WTC11 (cell line): ENCODE results near the gene ZNF362. TPM values are rescaled to one million over a fixed set of nuclear protein-coding genes. Genes with fewer than 3 reads are reported as not detected.

Experiments
- ATAC-seq: fragments of 200-7000 bp; cut with Tn5 transposase; 2 replicates; pipeline ENCODE4 v1.10.0; 2021; ENCODE audit warnings: mild to moderate bottlenecking, moderate library complexity
- CTCF ChIA-PET: fragments of 300-600 bp; sonication (Branson Sonifier 250); formaldehyde crosslinking; loops from one replicate; lab custom pipeline; 2021; ENCODE audit warnings: antibody characterized with exemption; lab: Charles Lee
- POLR2A ChIA-PET: fragments of 350-600 bp; sonication (Branson Sonifier 250); formaldehyde crosslinking; loops from one replicate; lab custom pipeline; 2021; ENCODE audit warnings: antibody characterized with exemption; lab: Charles Lee
- DNase-seq: peaks from one replicate; pipeline ENCODE4 v3.0.0; 2021; ENCODE audit warnings: low spot score
- H3K27ac Mint-ChIP-seq: 2 replicates; pipeline ENCODE4 v1.8.0; 2021; ENCODE audit warnings: mixed read lengths
- H3K27me3 Mint-ChIP-seq: 2 replicates; pipeline ENCODE4 v1.8.0; 2021; ENCODE audit warnings: low read depth, mild to moderate bottlenecking, moderate library complexity, mixed read lengths
- H3K36me3 Mint-ChIP-seq: 2 replicates; pipeline ENCODE4 v1.8.0; 2021; ENCODE audit warnings: mixed read lengths
- H3K4me1 Mint-ChIP-seq: 2 replicates; pipeline ENCODE4 v1.8.0; 2022; ENCODE audit warnings: mixed read lengths
- H3K4me3 Mint-ChIP-seq: 2 replicates; pipeline ENCODE4 v1.8.0; 2021; ENCODE audit warnings: mild to moderate bottlenecking, moderate library complexity, mixed read lengths
- H3K9me3 Mint-ChIP-seq: 2 replicates; pipeline ENCODE4 v1.8.0; 2021; ENCODE audit warnings: mixed read lengths
- CBFB ChIP-seq: sonication (generic); formaldehyde crosslinking; IDR thresholded peaks from 2 replicates; pipeline ENCODE4 v1.8.1; 2022; ENCODE audit warnings: mild to moderate bottlenecking, low read depth, missing genetic modification reagents
- EMX1 ChIP-seq: fragments of 250-450 bp; sonication (Bioruptor Pico); IDR thresholded peaks from 2 replicates; pipeline ENCODE4 v1.8.0; 2021; ENCODE audit warnings: mild to moderate bottlenecking
- FOXJ3 ChIP-seq: sonication (generic); formaldehyde crosslinking; IDR thresholded peaks from 2 replicates; pipeline ENCODE4 v1.9.0; 2021; ENCODE audit warnings: missing genetic modification reagents, mild to moderate bottlenecking, borderline replicate concordance
- JAZF1 ChIP-seq: fragments of 250-450 bp; sonication (Bioruptor Pico); IDR thresholded peaks from 2 replicates; pipeline ENCODE4 v1.9.0; 2021; ENCODE audit warnings: moderate library complexity, mild to moderate bottlenecking, inconsistent platforms
- NFYB ChIP-seq: sonication (generic); formaldehyde crosslinking; conservative IDR thresholded peaks from 2 replicates; pipeline ENCODE4 v1.8.0; 2022; ENCODE audit warnings: low read depth, missing genetic modification reagents
- PRDM15 ChIP-seq: sonication (generic); formaldehyde crosslinking; IDR thresholded peaks from 2 replicates; pipeline ENCODE4 v1.8.0; 2022; ENCODE audit warnings: missing genetic modification reagents
- SP1 ChIP-seq: sonication (generic); formaldehyde crosslinking; conservative IDR thresholded peaks from 2 replicates; pipeline ENCODE4 v1.8.1; 2022; ENCODE audit warnings: missing genetic modification reagents
- TCF7 ChIP-seq: sonication (generic); formaldehyde crosslinking; IDR thresholded peaks from 2 replicates; pipeline ENCODE4 v1.8.0; 2022; ENCODE audit warnings: mild to moderate bottlenecking, low read depth, missing genetic modification reagents, moderate library complexity
- USF1 ChIP-seq: sonication (generic); formaldehyde crosslinking; IDR thresholded peaks from 2 replicates; pipeline ENCODE4 v1.8.0; 2022; ENCODE audit warnings: mild to moderate bottlenecking, missing genetic modification reagents
- ZNF512 ChIP-seq: sonication (generic); formaldehyde crosslinking; IDR thresholded peaks from 2 replicates; pipeline ENCODE4 v1.8.1; 2022; ENCODE audit warnings: missing genetic modification reagents, borderline replicate concordance
- ZNF671 ChIP-seq: fragments of 250-450 bp; sonication (Bioruptor Pico); IDR thresholded peaks from 2 replicates; pipeline ENCODE4 v1.8.0; 2021; ENCODE audit warnings: mild to moderate bottlenecking
- ZSCAN18 ChIP-seq: fragments of 250-450 bp; sonication (Bioruptor Pico); IDR thresholded peaks from 2 replicates; pipeline ENCODE4 v2.1.2; 2022; ENCODE audit warnings: mild to moderate bottlenecking, moderate library complexity
- total RNA-seq: library from RNA; stranded (reverse); gene quantifications from 3 replicates; pipeline ENCODE4 v1.2.3, GENCODE V29; 2021
- TF ChIP-seq, protein P1 (sequence below): fragments of 250-450 bp; sonication (Bioruptor Pico); IDR thresholded peaks from 2 replicates; pipeline ENCODE4 v1.9.0; 2021; ENCODE audit warnings: mild to moderate bottlenecking, borderline replicate concordance
- TF ChIP-seq, protein P2 (sequence below): fragments of 250-450 bp; sonication (Bioruptor Pico); IDR thresholded peaks from 2 replicates; pipeline ENCODE4 v1.9.0; 2021; ENCODE audit warnings: moderate library complexity, mild to moderate bottlenecking, inconsistent platforms, borderline replicate concordance
- TF ChIP-seq, protein P3 (sequence below): sonication (generic); formaldehyde crosslinking; IDR thresholded peaks from 2 replicates; pipeline ENCODE4 v1.8.1; 2022; ENCODE audit warnings: low read depth, missing genetic modification reagents, borderline replicate concordance
- TF ChIP-seq, protein P4 (sequence below): sonication (generic); formaldehyde crosslinking; IDR thresholded peaks from 2 replicates; pipeline ENCODE4 v1.8.0; 2022; ENCODE audit warnings: mild to moderate bottlenecking, missing genetic modification reagents

Gene ZNF362
- total RNA-seq, 1 experiment from 2014 or later = 24.2 TPM

DNA sequence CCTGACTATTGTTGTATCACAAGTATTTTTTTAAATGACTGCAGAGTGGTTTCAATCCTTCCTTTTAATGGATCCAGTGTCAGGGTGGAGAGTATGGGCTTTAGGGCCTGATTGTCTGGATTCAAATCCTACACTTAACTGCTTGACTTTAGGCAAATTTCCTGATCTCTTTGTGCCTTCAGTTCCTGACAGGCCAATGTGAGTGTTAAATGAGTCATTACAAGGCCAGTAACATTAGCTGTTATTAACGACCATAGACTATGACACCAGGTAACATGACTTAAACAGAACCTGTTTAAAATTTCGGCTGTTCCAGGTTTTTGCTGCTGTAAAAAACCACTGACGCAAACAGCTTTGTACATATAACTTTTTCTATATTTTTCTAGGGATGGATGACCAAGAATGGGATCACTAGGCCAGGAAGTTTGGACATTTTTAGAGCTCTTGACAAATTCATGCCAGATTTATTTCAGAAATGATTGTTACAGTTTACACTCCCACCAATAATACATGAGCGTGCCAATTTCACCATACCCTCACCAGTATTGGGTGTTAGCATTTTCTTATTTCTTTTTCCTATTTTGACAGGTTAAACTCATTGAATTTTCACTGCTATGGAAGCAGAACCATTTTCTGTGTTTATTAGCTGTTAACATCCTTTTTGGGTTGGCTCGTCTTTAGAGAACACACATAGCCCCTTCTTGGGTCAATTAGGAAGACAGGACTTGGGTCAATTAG lies 11.3 kb downstream of the ZNF362 start (continued):
- TF ChIP-seq, protein P1, sequence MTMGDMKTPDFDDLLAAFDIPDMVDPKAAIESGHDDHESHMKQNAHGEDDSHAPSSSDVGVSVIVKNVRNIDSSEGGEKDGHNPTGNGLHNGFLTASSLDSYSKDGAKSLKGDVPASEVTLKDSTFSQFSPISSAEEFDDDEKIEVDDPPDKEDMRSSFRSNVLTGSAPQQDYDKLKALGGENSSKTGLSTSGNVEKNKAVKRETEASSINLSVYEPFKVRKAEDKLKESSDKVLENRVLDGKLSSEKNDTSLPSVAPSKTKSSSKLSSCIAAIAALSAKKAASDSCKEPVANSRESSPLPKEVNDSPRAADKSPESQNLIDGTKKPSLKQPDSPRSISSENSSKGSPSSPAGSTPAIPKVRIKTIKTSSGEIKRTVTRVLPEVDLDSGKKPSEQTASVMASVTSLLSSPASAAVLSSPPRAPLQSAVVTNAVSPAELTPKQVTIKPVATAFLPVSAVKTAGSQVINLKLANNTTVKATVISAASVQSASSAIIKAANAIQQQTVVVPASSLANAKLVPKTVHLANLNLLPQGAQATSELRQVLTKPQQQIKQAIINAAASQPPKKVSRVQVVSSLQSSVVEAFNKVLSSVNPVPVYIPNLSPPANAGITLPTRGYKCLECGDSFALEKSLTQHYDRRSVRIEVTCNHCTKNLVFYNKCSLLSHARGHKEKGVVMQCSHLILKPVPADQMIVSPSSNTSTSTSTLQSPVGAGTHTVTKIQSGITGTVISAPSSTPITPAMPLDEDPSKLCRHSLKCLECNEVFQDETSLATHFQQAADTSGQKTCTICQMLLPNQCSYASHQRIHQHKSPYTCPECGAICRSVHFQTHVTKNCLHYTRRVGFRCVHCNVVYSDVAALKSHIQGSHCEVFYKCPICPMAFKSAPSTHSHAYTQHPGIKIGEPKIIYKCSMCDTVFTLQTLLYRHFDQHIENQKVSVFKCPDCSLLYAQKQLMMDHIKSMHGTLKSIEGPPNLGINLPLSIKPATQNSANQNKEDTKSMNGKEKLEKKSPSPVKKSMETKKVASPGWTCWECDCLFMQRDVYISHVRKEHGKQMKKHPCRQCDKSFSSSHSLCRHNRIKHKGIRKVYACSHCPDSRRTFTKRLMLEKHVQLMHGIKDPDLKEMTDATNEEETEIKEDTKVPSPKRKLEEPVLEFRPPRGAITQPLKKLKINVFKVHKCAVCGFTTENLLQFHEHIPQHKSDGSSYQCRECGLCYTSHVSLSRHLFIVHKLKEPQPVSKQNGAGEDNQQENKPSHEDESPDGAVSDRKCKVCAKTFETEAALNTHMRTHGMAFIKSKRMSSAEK = no peak
- no peak for TF ChIP-seq TCF7 (CRISPR knock-in tag)
- no peak for TF ChIP-seq FOXJ3 (CRISPR knock-in tag)
- TF ChIP-seq CBFB (CRISPR knock-in tag) = no peak
- no peak for TF ChIP-seq SP1
- TF ChIP-seq, protein P2, sequence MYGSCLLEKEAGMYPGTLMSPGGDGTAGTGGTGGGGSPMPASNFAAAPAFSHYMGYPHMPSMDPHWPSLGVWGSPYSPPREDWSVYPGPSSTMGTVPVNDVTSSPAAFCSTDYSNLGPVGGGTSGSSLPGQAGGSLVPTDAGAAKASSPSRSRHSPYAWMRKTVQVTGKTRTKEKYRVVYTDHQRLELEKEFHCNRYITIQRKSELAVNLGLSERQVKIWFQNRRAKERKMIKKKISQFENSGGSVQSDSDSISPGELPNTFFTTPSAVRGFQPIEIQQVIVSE (CRISPR knock-in tag) = no peak
- no peak for TF ChIP-seq EMX1 (CRISPR knock-in tag)
- TF ChIP-seq, all 79 proteins: peak for 0

GRCh38 chr1:33268457-33268856 lies 12.2 kb downstream of the ZNF362 start:
- Mint-ChIP-seq H3K4me1 (peaks cover 15% of the 10 kb centered on the region), H3K27me3 (no peaks in the 10 kb centered on the region), H3K36me3 (peaks cover 3% of the 10 kb centered on the region; the same call in 1 of the 2 replicates), H3K9me3 (no peaks in the 10 kb centered on the region), H3K27ac (no peak overlapping the region; the same call in 1 of the 2 replicates), H3K4me3 (no peak overlapping the region)
- CTCF ChIA-PET = interaction anchor here (1.2 kb wide), 1 partner anchor 27 kb away, joined by 5 read pairs; no protein-coding TSS in a partner anchor
- no peak for ATAC-seq
- TF ChIP-seq, protein P3, sequence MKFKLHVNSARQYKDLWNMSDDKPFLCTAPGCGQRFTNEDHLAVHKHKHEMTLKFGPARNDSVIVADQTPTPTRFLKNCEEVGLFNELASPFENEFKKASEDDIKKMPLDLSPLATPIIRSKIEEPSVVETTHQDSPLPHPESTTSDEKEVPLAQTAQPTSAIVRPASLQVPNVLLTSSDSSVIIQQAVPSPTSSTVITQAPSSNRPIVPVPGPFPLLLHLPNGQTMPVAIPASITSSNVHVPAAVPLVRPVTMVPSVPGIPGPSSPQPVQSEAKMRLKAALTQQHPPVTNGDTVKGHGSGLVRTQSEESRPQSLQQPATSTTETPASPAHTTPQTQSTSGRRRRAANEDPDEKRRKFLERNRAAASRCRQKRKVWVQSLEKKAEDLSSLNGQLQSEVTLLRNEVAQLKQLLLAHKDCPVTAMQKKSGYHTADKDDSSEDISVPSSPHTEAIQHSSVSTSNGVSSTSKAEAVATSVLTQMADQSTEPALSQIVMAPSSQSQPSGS (CRISPR knock-in tag) = no peak
- TF ChIP-seq, all 79 proteins: peak for 0
- POLR2A ChIA-PET = no interaction called here
- no peak for DNase-seq

DNA sequence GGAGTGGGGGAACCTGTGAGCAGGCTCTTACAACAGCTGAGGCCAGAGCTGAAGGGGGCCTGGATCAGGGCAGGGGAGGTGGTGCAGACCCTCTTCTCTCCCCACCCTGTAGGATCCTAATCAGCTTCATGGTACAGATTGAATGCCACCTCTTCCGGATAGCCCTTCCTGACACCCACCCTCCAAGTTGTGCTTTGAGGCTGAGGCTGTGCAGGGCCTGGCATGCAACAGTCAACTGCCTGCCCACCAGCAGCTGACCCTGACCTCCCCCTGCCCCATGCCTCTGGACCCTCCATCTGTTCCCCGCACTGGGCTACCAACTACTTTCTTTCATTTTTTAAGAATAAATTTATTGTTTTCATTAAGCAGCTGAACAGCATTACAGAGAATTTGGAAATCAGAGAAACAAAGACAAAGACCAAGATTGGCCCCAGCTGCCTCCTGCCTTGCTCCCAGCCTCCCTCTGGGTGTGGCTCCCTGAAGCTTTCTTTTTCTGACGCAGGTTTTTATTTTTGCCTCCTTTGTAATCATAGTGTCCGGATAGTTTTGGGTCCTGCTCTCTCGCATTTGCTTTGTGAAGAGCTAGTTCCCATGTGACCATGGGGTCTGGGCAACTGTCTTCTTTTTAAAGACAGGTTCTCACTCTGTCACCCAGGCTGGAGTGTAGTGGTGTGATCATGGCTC lies 12.8 kb downstream of the ZNF362 start:
- CTCF ChIA-PET = no interaction called here
- TF ChIP-seq USF1 = no peak
- TF ChIP-seq, protein P4, sequence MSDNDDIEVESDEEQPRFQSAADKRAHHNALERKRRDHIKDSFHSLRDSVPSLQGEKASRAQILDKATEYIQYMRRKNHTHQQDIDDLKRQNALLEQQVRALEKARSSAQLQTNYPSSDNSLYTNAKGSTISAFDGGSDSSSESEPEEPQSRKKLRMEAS (CRISPR knock-in tag) = no peak
- no peak for TF ChIP-seq ZSCAN18
- no peak for TF ChIP-seq NFYB
- TF ChIP-seq JAZF1 = no peak
- TF ChIP-seq ZNF512 (CRISPR knock-in tag) = no peak
- no peak for TF ChIP-seq PRDM15 (CRISPR knock-in tag)
- TF ChIP-seq ZNF671 (CRISPR knock-in tag) = no peak

More for the DNA sequence above, 12.8 kb downstream of the ZNF362 start:
- Mint-ChIP-seq H3K36me3 (peaks cover 3% of the 10 kb centered on the region; the same call in 1 of the 2 replicates), H3K27me3 (no peaks in the 10 kb centered on the region), H3K4me3 (no peak overlapping the region), H3K27ac (no peak overlapping the region), H3K4me1 (peaks cover 21% of the 10 kb centered on the region), H3K9me3 (no peaks in the 10 kb centered on the region)
- ATAC-seq (no peak), DNase-seq (no peak)
- POLR2A ChIA-PET = no interaction called here
